WTC11 (cell line): ENCODE measurements around the gene TGM2.

Experiments
- TF ChIP-seq, protein P1 (sequence below): sonication (generic); formaldehyde crosslinking; IDR thresholded peaks from 2 replicates; pipeline ENCODE4 v1.8.1; 2023; ENCODE audit warnings: mild to moderate bottlenecking, missing genetic modification reagents, moderate library complexity
- TF ChIP-seq, protein P2 (sequence below): fragments of 200-600 bp; IDR thresholded peaks from 2 replicates; pipeline ENCODE4 v1.8.0; 2022; ENCODE audit warnings: antibody characterized with exemption

- TF ChIP-seq, protein P1, sequence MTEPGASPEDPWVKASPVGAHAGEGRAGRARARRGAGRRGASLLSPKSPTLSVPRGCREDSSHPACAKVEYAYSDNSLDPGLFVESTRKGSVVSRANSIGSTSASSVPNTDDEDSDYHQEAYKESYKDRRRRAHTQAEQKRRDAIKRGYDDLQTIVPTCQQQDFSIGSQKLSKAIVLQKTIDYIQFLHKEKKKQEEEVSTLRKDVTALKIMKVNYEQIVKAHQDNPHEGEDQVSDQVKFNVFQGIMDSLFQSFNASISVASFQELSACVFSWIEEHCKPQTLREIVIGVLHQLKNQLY: no peak
- TF ChIP-seq, protein P2, sequence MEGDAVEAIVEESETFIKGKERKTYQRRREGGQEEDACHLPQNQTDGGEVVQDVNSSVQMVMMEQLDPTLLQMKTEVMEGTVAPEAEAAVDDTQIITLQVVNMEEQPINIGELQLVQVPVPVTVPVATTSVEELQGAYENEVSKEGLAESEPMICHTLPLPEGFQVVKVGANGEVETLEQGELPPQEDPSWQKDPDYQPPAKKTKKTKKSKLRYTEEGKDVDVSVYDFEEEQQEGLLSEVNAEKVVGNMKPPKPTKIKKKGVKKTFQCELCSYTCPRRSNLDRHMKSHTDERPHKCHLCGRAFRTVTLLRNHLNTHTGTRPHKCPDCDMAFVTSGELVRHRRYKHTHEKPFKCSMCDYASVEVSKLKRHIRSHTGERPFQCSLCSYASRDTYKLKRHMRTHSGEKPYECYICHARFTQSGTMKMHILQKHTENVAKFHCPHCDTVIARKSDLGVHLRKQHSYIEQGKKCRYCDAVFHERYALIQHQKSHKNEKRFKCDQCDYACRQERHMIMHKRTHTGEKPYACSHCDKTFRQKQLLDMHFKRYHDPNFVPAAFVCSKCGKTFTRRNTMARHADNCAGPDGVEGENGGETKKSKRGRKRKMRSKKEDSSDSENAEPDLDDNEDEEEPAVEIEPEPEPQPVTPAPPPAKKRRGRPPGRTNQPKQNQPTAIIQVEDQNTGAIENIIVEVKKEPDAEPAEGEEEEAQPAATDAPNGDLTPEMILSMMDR: no peak
These were observed 47.9 kb upstream of the TGM2 start for GRCh38 chr20:38212806-38213606.
